ENCODE results near the gene SLC25A12.

DNA sequence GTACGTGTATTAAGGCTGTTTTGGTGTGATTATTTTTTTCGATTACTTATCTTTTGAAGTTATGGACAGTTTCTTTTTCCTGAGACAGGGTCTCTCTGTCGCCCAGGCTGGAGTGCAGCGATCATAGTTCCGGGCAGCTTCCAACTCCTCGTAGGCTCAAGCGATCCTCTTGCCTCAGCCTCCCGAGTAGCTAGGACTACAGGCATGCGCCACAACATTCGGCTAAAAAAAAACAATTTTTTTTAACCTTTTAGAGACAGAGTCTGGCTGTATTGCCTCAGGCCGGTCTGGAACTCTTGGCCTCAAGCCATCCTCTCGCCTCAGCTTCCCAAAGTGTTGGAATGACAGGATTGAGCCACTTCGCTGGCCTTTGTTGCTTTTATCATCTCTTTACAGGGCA, 29.2 kb upstream of the SLC25A12 start:
- TF ChIP-seq, protein P1, sequence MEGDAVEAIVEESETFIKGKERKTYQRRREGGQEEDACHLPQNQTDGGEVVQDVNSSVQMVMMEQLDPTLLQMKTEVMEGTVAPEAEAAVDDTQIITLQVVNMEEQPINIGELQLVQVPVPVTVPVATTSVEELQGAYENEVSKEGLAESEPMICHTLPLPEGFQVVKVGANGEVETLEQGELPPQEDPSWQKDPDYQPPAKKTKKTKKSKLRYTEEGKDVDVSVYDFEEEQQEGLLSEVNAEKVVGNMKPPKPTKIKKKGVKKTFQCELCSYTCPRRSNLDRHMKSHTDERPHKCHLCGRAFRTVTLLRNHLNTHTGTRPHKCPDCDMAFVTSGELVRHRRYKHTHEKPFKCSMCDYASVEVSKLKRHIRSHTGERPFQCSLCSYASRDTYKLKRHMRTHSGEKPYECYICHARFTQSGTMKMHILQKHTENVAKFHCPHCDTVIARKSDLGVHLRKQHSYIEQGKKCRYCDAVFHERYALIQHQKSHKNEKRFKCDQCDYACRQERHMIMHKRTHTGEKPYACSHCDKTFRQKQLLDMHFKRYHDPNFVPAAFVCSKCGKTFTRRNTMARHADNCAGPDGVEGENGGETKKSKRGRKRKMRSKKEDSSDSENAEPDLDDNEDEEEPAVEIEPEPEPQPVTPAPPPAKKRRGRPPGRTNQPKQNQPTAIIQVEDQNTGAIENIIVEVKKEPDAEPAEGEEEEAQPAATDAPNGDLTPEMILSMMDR (IDR thresholded peaks at IDR 0.05): no peak
- TF ChIP-seq POLR2A (IDR thresholded peaks at IDR 0.05) (no peak), POLR2AphosphoS5 (IDR thresholded peaks at IDR 0.05) (no peak)
